HEK293 (cell line): Measurements from ENCODE around the gene ZNF512.

ENCODE experiments used
- CTCF ChIA-PET: fragments of 350-600 bp; formaldehyde crosslinking; extraction: SDS; loops from one replicate; lab custom pipeline; 2021; ENCODE audit warnings: antibody characterized with exemption; lab: Yijun Ruan, JAX
- POLR2A ChIA-PET: fragments of 300-600 bp; formaldehyde crosslinking; extraction: SDS; loops from one replicate; lab custom pipeline; 2020; ENCODE audit warnings: antibody characterized with exemption, inconsistent platforms; lab: Yijun Ruan, JAX
- H3K27ac ChIP-seq: fragments of 200-500 bp; sonication (Bioruptor generic); 2 replicates; pipeline ENCODE4 v1.5.1; 2014; ENCODE audit warnings: low read depth, low read length, control low read depth, inconsistent platforms; ENCODE audit errors: extremely low read depth
- H3K36me3 ChIP-seq, 2 experiments: fragments of 200-500 bp in 1 of 2; sonication (Bioruptor generic) in 1 of 2; 1 replicate in 1 of 2; 2 replicates in 1 of 2; pipeline ENCODE4 v1.5.1; 2014 to 2017; ENCODE audit warnings: inconsistent platforms in 2 of 2, low read length in 2 of 2; ENCODE audit not compliant: control insufficient read depth in 2 of 2, insufficient read depth in 1 of 2
- H3K4me1 ChIP-seq: fragments of 200-500 bp; sonication (Bioruptor generic); 2 replicates; pipeline ENCODE4 v1.5.1; 2014; ENCODE audit warnings: mild to moderate bottlenecking, low read length, inconsistent platforms; ENCODE audit not compliant: control insufficient read depth, insufficient read depth
- H3K4me3 ChIP-seq: 2 replicates; pipeline ENCODE4 v1.5.1; 2011; ENCODE audit warnings: low read depth, mild to moderate bottlenecking, control low read depth, low read length, moderate library complexity
- H3K9me3 ChIP-seq: fragments of 200-500 bp; sonication (Bioruptor generic); 2 replicates; pipeline ENCODE4 v1.5.1; 2014; ENCODE audit warnings: low read depth, low read length, inconsistent platforms; ENCODE audit not compliant: control insufficient read depth, insufficient read depth
- GLIS1 ChIP-seq: fragments of 450-650 bp; formaldehyde crosslinking; IDR thresholded peaks from 2 replicates; pipeline ENCODE4 v1.5.1; 2016; ENCODE audit warnings: missing biosample characterization, missing genetic modification characterization
- GLIS2 ChIP-seq: fragments of 450-650 bp; formaldehyde crosslinking; IDR thresholded peaks from 2 replicates; pipeline ENCODE4 v1.5.1; 2016; ENCODE audit warnings: missing biosample characterization, missing genetic modification characterization
- PRDM6 ChIP-seq: fragments of 450-650 bp; formaldehyde crosslinking; IDR thresholded peaks from 2 replicates; pipeline ENCODE4 v1.5.1; 2017; ENCODE audit warnings: missing biosample characterization, missing genetic modification characterization
- SALL2 ChIP-seq: fragments of 450-650 bp; formaldehyde crosslinking; IDR thresholded peaks from 2 replicates; pipeline ENCODE4 v1.5.0; 2017; ENCODE audit warnings: missing biosample characterization, mild to moderate bottlenecking, missing genetic modification characterization, borderline replicate concordance
- SETDB1 ChIP-seq: IDR thresholded peaks from one replicate; pipeline ENCODE4 v1.6.1; 2017; ENCODE audit warnings: mild to moderate bottlenecking, low read length, moderate library complexity, mixed read lengths; ENCODE audit not compliant: insufficient read length
- TCF7L2 ChIP-seq: IDR thresholded peaks from 2 replicates; pipeline ENCODE4 v1.6.1; 2011; ENCODE audit warnings: low read depth, mild to moderate bottlenecking, inconsistent platforms, low read length, moderate library complexity, borderline replicate concordance
- TSHZ1 ChIP-seq: fragments of 450-650 bp; formaldehyde crosslinking; IDR thresholded peaks from 2 replicates; pipeline ENCODE4 v1.5.1; 2016; ENCODE audit warnings: missing biosample characterization, missing genetic modification characterization, borderline replicate concordance
- ZEB2 ChIP-seq: fragments of 450-650 bp; formaldehyde crosslinking; IDR thresholded peaks from 2 replicates; pipeline ENCODE4 v1.5.1; 2016; ENCODE audit warnings: missing biosample characterization, missing genetic modification characterization
- ZNF211 ChIP-seq: fragments of 450-650 bp; formaldehyde crosslinking; IDR thresholded peaks from 2 replicates; pipeline ENCODE4 v1.5.1; 2016; ENCODE audit warnings: low read depth, missing biosample characterization, missing genetic modification characterization
- ZNF26 ChIP-seq: fragments of 450-650 bp; formaldehyde crosslinking; IDR thresholded peaks from 2 replicates; pipeline ENCODE4 v1.5.1; 2016; ENCODE audit warnings: missing biosample characterization, missing genetic modification characterization
- ZNF341 ChIP-seq: fragments of 450-650 bp; formaldehyde crosslinking; IDR thresholded peaks from 2 replicates; pipeline ENCODE4; 2016; ENCODE audit warnings: low read depth, missing biosample characterization, missing genetic modification characterization
- ZNF513 ChIP-seq: fragments of 450-650 bp; IDR thresholded peaks from 2 replicates; pipeline ENCODE4 v1.5.1; 2018; ENCODE audit warnings: missing biosample characterization, missing genetic modification characterization
- ZNF544 ChIP-seq: fragments of 450-650 bp; formaldehyde crosslinking; IDR thresholded peaks from 2 replicates; pipeline ENCODE4 v1.5.0; 2017; ENCODE audit warnings: missing biosample characterization, missing genetic modification characterization
- ZNF654 ChIP-seq: fragments of 450-650 bp; formaldehyde crosslinking; IDR thresholded peaks from 2 replicates; pipeline ENCODE4 v1.5.1; 2016; ENCODE audit warnings: low read depth, missing biosample characterization, missing genetic modification characterization
- ZNF660 ChIP-seq: fragments of 450-650 bp; IDR thresholded peaks from 2 replicates; pipeline ENCODE4 v1.5.1; 2018; ENCODE audit warnings: missing biosample characterization, mild to moderate bottlenecking, missing genetic modification characterization
- ZNF692 ChIP-seq: fragments of 450-650 bp; formaldehyde crosslinking; IDR thresholded peaks from 2 replicates; pipeline ENCODE4 v1.5.1; 2016; ENCODE audit warnings: missing biosample characterization, missing genetic modification characterization
- ZSCAN16 ChIP-seq: fragments of 450-650 bp; formaldehyde crosslinking; IDR thresholded peaks from 2 replicates; pipeline ENCODE4 v1.5.1; 2016; ENCODE audit warnings: missing biosample characterization, missing genetic modification characterization

Gene ZNF512

GRCh38 chr2:27645197-27645596 lies 62.4 kb downstream of the ZNF512 start (continued):
- TF ChIP-seq ZNF341, result no peak
- no peak for TF ChIP-seq ZEB2 (tag by site-specific recombination)
- no peak for TF ChIP-seq SALL2 (tag by site-specific recombination)
- no peak for TF ChIP-seq ZNF692

- Histone ChIP-seq H3K4me3 (no peak overlapping the region), H3K27ac (no peak overlapping the region), H3K9me3 (no peaks in the 10 kb centered on the region), H3K36me3 (peaks cover 68 to 76% of the 10 kb centered on the region in 2 experiments), H3K4me1 (no peaks in the 10 kb centered on the region)
- POLR2A ChIA-PET, result interaction anchor here (1.3 kb wide), 1 partner anchor 17 kb away, joined by 3 read pairs; the partner anchor contains the start of gene SLC4A1AP
- TF ChIP-seq GLIS1 (tag by site-specific recombination) (no peak), TSHZ1 (tag by site-specific recombination) (no peak), ZNF654 (tag by site-specific recombination) (no peak), ZNF513 (tag by site-specific recombination) (no peak), SETDB1 (no peak), ZNF211 (tag by site-specific recombination) (no peak), GLIS2 (no peak), ZNF544 (tag by site-specific recombination) (no peak), TCF7L2 (no peak), ZNF660 (no peak), ZSCAN16 (tag by site-specific recombination) (no peak), PRDM6 (tag by site-specific recombination) (no peak), ZNF26 (tag by site-specific recombination) (no peak)
- CTCF ChIA-PET, result interaction anchor here (3.3 kb wide), 1 partner anchor 36 kb away, joined by 16 read pairs; no protein-coding TSS in a partner anchor
Observed at GRCh38 chr2:27647289-27647688, 64.4 kb downstream of the ZNF512 start.
